NAMALWA (cell line): Measurements from ENCODE around the gene NPAS2.

Experiments
- DNase-seq: peaks from one replicate; pipeline ENCODE4 v3.0.0-alpha.2; 2015; ENCODE audit warnings: low spot score

Gene NPAS2, protein sequence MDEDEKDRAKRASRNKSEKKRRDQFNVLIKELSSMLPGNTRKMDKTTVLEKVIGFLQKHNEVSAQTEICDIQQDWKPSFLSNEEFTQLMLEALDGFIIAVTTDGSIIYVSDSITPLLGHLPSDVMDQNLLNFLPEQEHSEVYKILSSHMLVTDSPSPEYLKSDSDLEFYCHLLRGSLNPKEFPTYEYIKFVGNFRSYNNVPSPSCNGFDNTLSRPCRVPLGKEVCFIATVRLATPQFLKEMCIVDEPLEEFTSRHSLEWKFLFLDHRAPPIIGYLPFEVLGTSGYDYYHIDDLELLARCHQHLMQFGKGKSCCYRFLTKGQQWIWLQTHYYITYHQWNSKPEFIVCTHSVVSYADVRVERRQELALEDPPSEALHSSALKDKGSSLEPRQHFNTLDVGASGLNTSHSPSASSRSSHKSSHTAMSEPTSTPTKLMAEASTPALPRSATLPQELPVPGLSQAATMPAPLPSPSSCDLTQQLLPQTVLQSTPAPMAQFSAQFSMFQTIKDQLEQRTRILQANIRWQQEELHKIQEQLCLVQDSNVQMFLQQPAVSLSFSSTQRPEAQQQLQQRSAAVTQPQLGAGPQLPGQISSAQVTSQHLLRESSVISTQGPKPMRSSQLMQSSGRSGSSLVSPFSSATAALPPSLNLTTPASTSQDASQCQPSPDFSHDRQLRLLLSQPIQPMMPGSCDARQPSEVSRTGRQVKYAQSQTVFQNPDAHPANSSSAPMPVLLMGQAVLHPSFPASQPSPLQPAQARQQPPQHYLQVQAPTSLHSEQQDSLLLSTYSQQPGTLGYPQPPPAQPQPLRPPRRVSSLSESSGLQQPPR

GRCh38 chr2:100819370-100820272, at the start of gene NPAS2:
TSS of gene NPAS2 (plus strand) at chr2:100820139. CDS start at chr2:100904755, 84,616 bp downstream.
- DNase-seq: no peak

DNA sequence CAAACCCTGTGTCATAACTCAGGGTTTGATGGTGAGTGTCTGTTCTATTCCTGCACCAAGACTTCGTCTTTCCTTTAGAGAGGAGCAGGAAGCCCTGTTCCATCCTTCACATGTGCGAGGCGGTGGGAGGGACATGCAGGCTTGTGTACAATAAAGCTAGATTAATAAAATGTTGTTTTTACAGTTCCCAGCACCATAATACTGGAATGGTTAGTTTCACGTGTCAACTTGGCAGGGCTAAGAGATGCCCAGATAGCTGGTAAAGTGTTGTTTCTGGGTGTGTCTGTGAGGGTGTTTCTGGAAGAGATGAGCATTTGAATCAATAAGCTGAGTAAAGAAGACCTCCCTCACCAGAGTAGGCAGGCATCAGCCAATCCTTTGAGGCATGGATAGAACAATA, 48.8 kb upstream of the NPAS2 start:
- DNase-seq: no peak

DNA sequence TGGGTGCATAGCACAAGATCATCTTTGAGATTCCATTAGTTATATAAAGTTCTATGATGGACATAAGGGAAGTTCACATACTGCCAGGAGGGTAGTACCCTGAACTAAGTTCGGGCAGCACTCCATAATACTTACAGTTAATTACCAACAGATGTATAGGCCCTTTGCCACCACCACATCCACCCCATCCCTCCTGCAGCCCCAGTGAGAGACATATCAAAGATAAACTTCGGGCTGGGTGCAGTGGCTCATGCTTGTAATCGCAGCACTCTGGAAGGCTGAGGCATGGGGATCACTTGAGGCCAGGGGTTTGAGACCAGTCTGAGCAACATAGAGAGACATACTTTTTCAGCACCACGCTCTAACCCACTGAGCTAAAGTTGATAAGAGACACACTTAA, 46.4 kb upstream of the NPAS2 start:
- DNase-seq: no peak

- DNase-seq: no peak
Measured at GRCh38 chr2:100776445-100776844, 43.5 kb upstream of the NPAS2 start.

- no peak for DNase-seq
Measured at GRCh38 chr2:100778637-100779450, 41.1 kb upstream of the NPAS2 start.

GRCh38 chr2:100779908-100780202, 40.1 kb upstream of the NPAS2 start:
- no peak for DNase-seq

DNA sequence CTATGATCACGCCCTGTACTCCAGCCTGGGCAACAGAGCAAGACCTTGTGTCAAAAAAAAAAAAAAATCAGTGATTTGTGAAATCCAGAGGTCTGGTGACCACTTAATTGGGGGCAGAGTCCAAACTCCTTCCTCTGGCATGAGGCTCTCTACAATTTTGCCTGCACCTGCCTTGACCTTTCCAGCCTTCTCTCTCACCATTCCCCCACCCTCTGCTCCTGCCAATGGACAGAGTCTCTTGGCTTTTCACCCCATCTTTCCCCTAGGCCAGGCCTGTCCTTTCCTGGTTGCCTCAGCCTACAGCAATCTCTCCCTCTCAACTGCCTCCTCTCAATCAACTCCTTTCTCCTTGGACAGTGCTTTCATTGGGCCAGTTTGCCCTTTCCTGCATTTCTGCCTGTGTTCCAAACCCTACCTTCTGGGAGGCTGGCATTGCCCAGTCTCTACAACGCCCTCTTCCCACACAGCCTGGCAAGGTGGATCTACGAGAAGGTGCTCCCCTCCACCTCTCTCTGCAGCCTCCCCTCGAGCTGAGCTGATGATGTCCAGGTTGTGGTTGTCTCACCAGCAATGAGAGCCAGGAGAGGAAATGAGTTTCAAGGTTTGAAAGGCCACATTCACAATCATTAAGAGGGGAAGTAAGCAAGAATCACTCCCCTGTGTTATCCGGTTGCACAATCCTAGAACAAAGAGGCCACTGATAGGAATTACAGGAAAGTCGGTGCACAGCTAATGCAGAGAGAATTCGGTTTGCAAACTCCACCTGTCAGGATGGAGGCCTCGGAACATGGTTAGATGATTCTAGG, 39.5 kb upstream of the NPAS2 start:
- no peak for DNase-seq

DNA sequence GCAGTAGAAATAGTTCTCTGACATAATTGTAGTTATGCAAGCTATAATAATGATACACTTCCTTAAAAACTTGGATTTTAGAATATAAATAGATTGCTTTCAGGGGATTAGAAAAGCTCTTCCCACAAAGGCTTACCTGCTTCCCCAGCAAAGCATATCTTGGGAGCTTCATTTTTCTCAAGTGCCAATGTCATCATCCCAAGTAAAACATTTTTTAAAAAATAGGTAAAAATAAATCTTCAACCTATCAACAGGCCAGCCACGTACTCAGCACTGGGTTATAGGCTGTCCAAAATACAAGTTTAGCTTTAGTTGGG, 39.0 kb upstream of the NPAS2 start:
- DNase-seq: no peak

- no peak for DNase-seq
Measured at GRCh38 chr2:100781523-100782379, 38.2 kb upstream of the NPAS2 start.

DNA sequence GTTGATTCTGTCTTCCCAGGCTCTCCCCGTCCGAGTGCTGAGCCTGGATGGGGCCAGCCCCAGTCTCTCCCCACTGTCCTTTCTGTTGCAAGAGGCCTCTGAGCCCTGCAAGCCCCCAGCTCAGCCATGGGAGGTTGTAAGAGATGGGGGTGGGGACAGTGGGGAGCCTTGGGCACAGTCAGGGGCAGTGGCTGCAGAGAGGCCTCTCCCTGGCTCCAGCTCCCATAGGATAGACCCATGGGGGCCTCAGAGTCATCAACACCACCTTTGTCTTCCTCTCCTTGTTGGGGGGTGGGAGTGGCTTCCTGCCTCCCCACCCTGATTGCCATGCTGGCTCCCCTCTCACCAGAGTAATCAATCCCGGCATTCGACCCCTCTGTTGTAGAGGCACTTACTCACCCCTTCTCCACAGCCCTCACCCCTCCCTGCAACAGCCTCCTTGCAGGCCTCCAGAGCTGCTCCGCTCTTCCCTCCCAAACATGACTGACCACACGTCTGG, 37.5 kb upstream of the NPAS2 start:
- DNase-seq: no peak

DNA sequence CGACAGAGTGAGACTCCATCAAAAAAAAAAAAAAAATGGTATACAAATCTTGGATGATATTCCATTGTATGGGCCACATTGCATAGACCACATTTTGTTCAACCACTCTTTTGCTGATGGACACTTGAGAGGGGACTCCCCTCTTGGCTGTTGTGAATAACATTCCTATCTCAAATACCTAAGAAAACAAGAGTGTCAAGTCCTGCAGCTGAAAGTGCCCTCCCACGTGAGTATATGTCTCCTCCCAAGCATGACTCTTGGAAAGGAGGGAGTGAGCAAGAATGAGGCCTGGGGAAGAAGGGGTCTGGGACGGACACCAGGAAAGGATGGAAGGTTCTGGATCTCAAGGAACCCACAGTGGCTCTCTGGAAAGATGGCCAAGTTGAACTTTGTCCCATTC, 36.0 kb upstream of the NPAS2 start:
- no peak for DNase-seq

GRCh38 chr2:100784681-100785080, 35.3 kb upstream of the NPAS2 start:
- no peak for DNase-seq

- no peak for DNase-seq
Measured at GRCh38 chr2:100785626-100786296, 34.2 kb upstream of the NPAS2 start.

GRCh38 chr2:100786297-100786658, 33.7 kb upstream of the NPAS2 start:
- DNase-seq: no peak

GRCh38 chr2:100786985-100787384, 33.0 kb upstream of the NPAS2 start:
- no peak for DNase-seq

- DNase-seq: no peak
Measured at GRCh38 chr2:100789361-100789760, 30.6 kb upstream of the NPAS2 start.

DNA sequence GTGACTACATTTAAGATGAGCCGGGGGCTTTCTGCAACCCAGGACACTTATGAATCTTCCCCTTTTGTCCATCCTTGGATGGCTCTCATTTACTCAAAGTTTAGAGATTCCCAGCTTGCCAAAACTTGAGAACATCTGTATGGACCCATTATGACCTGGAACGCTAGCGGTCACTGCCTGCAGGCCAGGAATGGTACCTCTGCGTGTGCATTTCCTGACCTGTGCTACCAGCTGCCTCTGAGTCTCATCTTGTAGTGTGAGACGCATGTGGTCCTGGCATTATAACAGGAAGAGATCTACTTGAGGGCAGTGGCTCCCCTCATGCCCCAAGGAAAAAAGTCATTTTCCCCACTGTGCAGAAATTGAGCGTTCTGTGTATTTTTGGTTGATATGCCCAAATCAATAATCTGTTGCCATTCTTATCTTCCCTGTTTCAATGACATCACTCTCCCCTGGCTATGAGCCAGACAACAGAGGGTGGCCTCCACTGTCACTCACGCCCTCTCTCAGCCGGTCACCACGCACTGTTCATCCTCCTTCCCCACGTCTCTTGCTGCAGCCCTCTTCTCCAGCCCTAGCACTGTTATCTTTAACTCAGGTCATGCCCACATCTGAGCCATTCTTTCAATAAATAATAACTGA, 28.5 kb upstream of the NPAS2 start:
- DNase-seq: no peak

DNA sequence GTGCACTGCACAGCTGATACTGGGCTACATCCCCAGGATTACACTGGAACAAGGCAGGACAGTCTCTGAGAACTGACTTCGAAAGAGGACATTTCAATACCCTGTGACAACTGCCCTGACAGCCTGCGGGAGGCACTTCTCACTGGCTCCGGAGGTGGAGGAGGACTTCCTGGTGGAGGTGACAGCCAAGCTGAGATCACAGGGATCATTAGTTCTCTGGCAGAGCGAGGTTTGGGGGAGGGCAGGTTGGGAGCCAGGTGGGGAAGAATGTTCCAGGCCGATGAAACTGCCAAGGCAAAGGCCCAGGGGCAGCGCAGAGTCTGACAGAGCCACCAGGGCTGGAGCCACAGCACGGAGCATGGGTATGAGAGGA, 28.0 kb upstream of the NPAS2 start:
- no peak for DNase-seq

- DNase-seq: no peak
Measured at GRCh38 chr2:100793220-100793619, 26.7 kb upstream of the NPAS2 start.
